Tibial nerve (tissue), 4 donors: ENCODE results near the gene METTL25B. TPM values are rescaled to one million over a fixed set of nuclear protein-coding genes. Genes with fewer than 3 reads are reported as not detected.

Experiments
- DNase-seq, 2 donors: peaks; one replicate each; pipeline ENCODE4 v3.0.0-alpha.2; 2019; ENCODE audit warnings: low spot score in 2 of 2
- H3K27ac ChIP-seq, 4 donors: fragments of 200-600 bp; sonication (generic) in 3 of 4; one replicate each; pipeline ENCODE4 v1.5.1; 2017 to 2019; ENCODE audit warnings: mild to moderate bottlenecking in 1 of 4
- H3K27me3 ChIP-seq, 2 donors: fragments of 200-600 bp; sonication (generic) in 1 of 2; one replicate each; pipeline versions ENCODE4 v1.5.1 to v1.6.0; 2017 to 2019
- H3K36me3 ChIP-seq, 3 donors: fragments of 200-600 bp; sonication (generic); one replicate each; pipeline ENCODE4 v1.5.1; 2018 to 2019
- H3K4me1 ChIP-seq, 4 donors: fragments of 200-600 bp; sonication (generic) in 3 of 4; one replicate each; pipeline ENCODE4 v1.5.1; 2017 to 2019
- H3K4me3 ChIP-seq, 4 donors: fragments of 200-600 bp; sonication (generic) in 3 of 4; one replicate each; pipeline ENCODE4 v1.5.1; 2017 to 2019; ENCODE audit warnings: mild to moderate bottlenecking in 1 of 4, moderate library complexity in 1 of 4
- H3K9me3 ChIP-seq, 4 donors: fragments of 200-600 bp; sonication (generic) in 3 of 4; one replicate each; pipeline ENCODE4 v1.5.1; 2017 to 2019
- EP300 ChIP-seq, 2 donors: sonication (generic); formaldehyde crosslinking; IDR thresholded peaks; one replicate each; pipeline ENCODE4 v1.6.1; 2017; ENCODE audit warnings: antibody characterized with exemption in 2 of 2, mild to moderate bottlenecking in 1 of 2
- POLR2A ChIP-seq, 2 donors: fragments of 450-650 bp; IDR thresholded peaks; one replicate each; pipeline ENCODE4 v1.6.1; 2017; ENCODE audit warnings: antibody characterized with exemption in 2 of 2, mild to moderate bottlenecking in 2 of 2, moderate library complexity in 2 of 2
- WGBS, 2 donors: methylation state at CpG; one replicate each; pipeline ENCODE4 v1.1.5; 2018; 5-methylcytosine and 5-hydroxymethylcytosine counted together
- total RNA-seq, 4 donors: library from RNA; depleted of rRNA; stranded (reverse); fragments of >200 nt; gene quantifications; one replicate each; pipeline ENCODE4 v1.1.0, GENCODE V29; 2016
- TF ChIP-seq, protein P1 (sequence below), 5 experiments: fragments of 200-600 bp in 3 of 5; fragments of 450-650 bp in 2 of 5; sonication (generic) in 3 of 5; IDR thresholded peaks; one replicate each; pipeline ENCODE4 v1.5.1; 2016 to 2019; ENCODE audit warnings: antibody characterized with exemption in 5 of 5, mild to moderate bottlenecking in 3 of 5, moderate library complexity in 2 of 5

Gene METTL25B
- total RNA-seq, 4 donors from 2014 or later: 36.5 to 50.1 (median 46.0) TPM

DNA sequence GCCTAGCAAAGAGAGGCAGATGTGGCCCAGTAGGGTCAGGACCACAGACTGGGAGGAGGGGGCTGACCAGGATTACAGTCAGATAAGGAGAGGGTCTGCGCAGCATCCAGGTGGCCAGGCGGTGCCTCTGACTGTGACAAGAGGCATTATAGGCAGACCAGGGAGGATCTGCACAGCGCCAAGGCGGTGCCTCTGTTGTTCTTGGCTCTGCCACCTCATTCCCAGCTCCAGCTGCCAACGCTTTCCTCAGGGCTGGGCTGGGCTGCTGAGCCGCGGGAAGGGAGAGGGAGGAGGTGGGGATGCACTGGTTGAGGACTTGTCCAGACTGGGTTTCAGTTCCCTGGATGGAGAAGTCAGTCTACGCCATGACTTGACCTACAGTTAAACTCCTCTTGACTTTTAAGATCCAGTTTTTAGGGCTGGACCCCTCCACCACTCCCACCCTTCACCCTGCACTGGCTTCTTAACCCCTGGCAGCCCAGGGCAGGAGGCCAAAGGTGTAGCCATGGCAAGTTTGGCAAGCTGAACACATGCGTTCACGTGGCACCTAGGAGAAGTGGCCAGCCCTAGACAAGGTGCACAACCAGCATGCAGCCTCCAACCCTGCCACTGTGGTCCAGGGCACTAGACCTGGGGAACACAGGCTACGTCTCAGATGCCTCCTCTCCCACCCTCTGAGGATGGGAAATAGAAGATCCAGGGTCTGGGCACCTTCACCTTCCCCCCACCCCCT, 18.3 kb upstream of the METTL25B start:
- peaks cover 0 to 77% (median 29%) of the 10 kb centered on the region in 4 donors for H3K4me1 ChIP-seq
- 27 to 29% methylated on average over 11 of the region's 11 CpGs for WGBS, 2 donors
- DNase-seq: peak; percentile 50 to 55
- no peaks in the 10 kb centered on the region for H3K36me3 ChIP-seq
- H3K27me3 ChIP-seq: peaks cover 0 to 3% of the 10 kb centered on the region in 2 donors
- no peaks in the 10 kb centered on the region for H3K9me3 ChIP-seq
- no peak for TF ChIP-seq EP300 (IDR thresholded peaks at IDR 0.05)
- no peak for TF ChIP-seq POLR2A (IDR thresholded peaks at IDR 0.05)
- TF ChIP-seq, protein P1, sequence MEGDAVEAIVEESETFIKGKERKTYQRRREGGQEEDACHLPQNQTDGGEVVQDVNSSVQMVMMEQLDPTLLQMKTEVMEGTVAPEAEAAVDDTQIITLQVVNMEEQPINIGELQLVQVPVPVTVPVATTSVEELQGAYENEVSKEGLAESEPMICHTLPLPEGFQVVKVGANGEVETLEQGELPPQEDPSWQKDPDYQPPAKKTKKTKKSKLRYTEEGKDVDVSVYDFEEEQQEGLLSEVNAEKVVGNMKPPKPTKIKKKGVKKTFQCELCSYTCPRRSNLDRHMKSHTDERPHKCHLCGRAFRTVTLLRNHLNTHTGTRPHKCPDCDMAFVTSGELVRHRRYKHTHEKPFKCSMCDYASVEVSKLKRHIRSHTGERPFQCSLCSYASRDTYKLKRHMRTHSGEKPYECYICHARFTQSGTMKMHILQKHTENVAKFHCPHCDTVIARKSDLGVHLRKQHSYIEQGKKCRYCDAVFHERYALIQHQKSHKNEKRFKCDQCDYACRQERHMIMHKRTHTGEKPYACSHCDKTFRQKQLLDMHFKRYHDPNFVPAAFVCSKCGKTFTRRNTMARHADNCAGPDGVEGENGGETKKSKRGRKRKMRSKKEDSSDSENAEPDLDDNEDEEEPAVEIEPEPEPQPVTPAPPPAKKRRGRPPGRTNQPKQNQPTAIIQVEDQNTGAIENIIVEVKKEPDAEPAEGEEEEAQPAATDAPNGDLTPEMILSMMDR (IDR thresholded peaks at IDR 0.05): no peak
- H3K4me3 ChIP-seq: no peak overlapping the region
- peak overlapping the region in 2 of 4 donors; percentile 65 to 86 for H3K27ac ChIP-seq

DNA sequence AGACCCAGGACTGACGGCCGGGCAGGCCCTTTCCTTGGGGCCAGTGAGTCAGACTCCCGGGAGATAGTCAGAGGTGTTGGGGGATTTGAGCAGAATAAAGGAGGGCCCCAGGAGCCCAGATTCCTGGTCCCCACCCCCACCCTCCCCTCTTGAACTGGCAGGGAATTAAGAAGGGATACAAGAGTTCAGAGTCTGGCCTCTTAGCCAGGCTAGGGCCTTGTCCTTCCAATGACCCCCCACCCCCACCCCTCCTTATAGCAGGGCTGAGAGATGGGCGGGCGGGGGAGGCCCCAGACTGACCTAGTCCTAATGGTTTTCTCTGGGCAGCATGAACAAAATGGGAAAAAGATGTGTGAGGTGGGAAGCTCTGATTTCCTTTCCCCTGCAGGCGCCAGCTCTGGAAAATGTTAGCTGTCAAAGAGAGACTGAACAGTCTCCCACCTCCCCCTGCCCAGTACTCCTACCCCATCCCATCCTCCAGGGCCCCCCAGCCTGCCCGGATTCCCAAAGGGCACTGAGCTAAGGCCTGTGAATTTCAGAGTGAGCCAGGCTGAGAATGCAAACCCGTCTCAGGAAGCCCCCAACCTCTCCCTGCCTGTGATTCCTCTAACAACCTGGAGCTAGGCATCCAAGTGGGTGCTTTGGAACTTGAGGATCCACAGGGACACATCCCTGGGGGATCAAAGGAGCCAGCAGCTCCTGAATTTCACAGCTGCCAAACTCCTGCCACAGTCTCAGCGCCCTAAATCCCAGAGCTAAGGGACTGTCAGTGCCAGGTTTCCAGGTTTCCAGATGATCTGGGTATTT, 17.1 kb upstream of the METTL25B start:
- Histone ChIP-seq H3K4me3 (no peak overlapping the region), H3K9me3 (no peaks in the 10 kb centered on the region), H3K27me3 (no peaks in the 10 kb centered on the region), H3K27ac (peak overlapping the region in 1 of 4 donors; percentile 86), H3K4me1 (peaks cover 0 to 64% (median 16%) of the 10 kb centered on the region in 4 donors), H3K36me3 (no peaks in the 10 kb centered on the region)
- DNase-seq: no peak
- WGBS, 2 donors: 50 to 52% methylated on average over 9 of the region's 9 CpGs
- TF ChIP-seq EP300 (IDR thresholded peaks at IDR 0.05) (no peak), POLR2A (IDR thresholded peaks at IDR 0.05) (no peak)
- TF ChIP-seq, protein P1 (IDR thresholded peaks at IDR 0.05): no peak

GRCh38 chr1:156712626-156713025, 15.6 kb upstream of the METTL25B start:
- Histone ChIP-seq H3K36me3 (no peaks in the 10 kb centered on the region), H3K4me1 (peaks cover 0 to 50% (median 9%) of the 10 kb centered on the region in 4 donors), H3K4me3 (no peak overlapping the region), H3K27me3 (no peaks in the 10 kb centered on the region), H3K9me3 (no peaks in the 10 kb centered on the region), H3K27ac (no peak overlapping the region)
- WGBS, 2 donors: 40 to 44% methylated on average over 3 of the region's 3 CpGs
- TF ChIP-seq EP300 (IDR thresholded peaks at IDR 0.05) (no peak), POLR2A (IDR thresholded peaks at IDR 0.05) (no peak)
- TF ChIP-seq, protein P1 (IDR thresholded peaks at IDR 0.05): no peak
- DNase-seq: no peak

GRCh38 chr1:156714830-156715229, 13.4 kb upstream of the METTL25B start:
- Histone ChIP-seq H3K4me1 (peaks cover 0 to 28% (median 0%) of the 10 kb centered on the region in 4 donors), H3K27ac (no peak overlapping the region), H3K4me3 (no peak overlapping the region), H3K9me3 (no peaks in the 10 kb centered on the region), H3K36me3 (peaks cover 0 to 8% (median 0%) of the 10 kb centered on the region in 3 donors), H3K27me3 (no peaks in the 10 kb centered on the region)
- WGBS, 2 donors: 66 to 72% methylated on average over 3 of the region's 3 CpGs
- DNase-seq: no peak
- TF ChIP-seq, protein P1 (IDR thresholded peaks at IDR 0.05): no peak
- TF ChIP-seq POLR2A (IDR thresholded peaks at IDR 0.05) (no peak), EP300 (IDR thresholded peaks at IDR 0.05) (no peak)

- Histone ChIP-seq H3K27me3 (no peaks in the 10 kb centered on the region), H3K4me3 (no peak overlapping the region), H3K9me3 (no peaks in the 10 kb centered on the region), H3K27ac (no peak overlapping the region), H3K36me3 (peaks cover 0 to 32% (median 0%) of the 10 kb centered on the region in 3 donors), H3K4me1 (peaks cover 0 to 7% (median 3%) of the 10 kb centered on the region in 4 donors)
- no peak for TF ChIP-seq POLR2A (IDR thresholded peaks at IDR 0.05)
- TF ChIP-seq, protein P1 (IDR thresholded peaks at IDR 0.05): no peak
- TF ChIP-seq EP300 (IDR thresholded peaks at IDR 0.05): no peak
- 87 to 90% methylated on average over 4 of the region's 4 CpGs for WGBS, 2 donors
- DNase-seq: no peak
These were observed 10.9 kb upstream of the METTL25B start for GRCh38 chr1:156717351-156717750.
